8988T (cell line): ENCODE measurements around the gene TMTC2.

ENCODE experiments used
- DNase-seq: peaks from one replicate; pipeline ENCODE4 v3.0.0; 2011

TMTC2 gene

GRCh38 chr12:83156815-83157214, 470.1 kb downstream of the TMTC2 start:
- no peak for DNase-seq

GRCh38 chr12:83157604-83158003, 470.9 kb downstream of the TMTC2 start:
- DNase-seq = no peak

- DNase-seq = no peak
Measured at GRCh38 chr12:83158613-83159207, 472.0 kb downstream of the TMTC2 start.

- no peak for DNase-seq
Measured at GRCh38 chr12:83161456-83161855, 474.8 kb downstream of the TMTC2 start.

- no peak for DNase-seq
Measured at GRCh38 chr12:83168751-83169150, 482.0 kb downstream of the TMTC2 start.

- DNase-seq = no peak
Measured at GRCh38 chr12:83172441-83172840, 485.7 kb downstream of the TMTC2 start.

- no peak for DNase-seq
Measured at GRCh38 chr12:83172866-83173649, 486.4 kb downstream of the TMTC2 start.

- DNase-seq = no peak
Measured at GRCh38 chr12:83179999-83180398, 493.3 kb downstream of the TMTC2 start.

- no peak for DNase-seq
Measured at GRCh38 chr12:83181074-83181473, 494.4 kb downstream of the TMTC2 start.

- no peak for DNase-seq
Measured at GRCh38 chr12:83183132-83183531, 496.4 kb downstream of the TMTC2 start.
